Stimulated activated CD8-positive, alpha-beta memory T cell treated with anti-CD3 and anti-CD28 coated beads, Interleukin-12 subunit alpha, Interleukin-12 subunit beta, amount 100 ng/mL, for 4 hours (primary cell): Measurements from ENCODE around the gene DYSF.

Experiments used
- DNase-seq: peaks from one replicate; pipeline ENCODE4 v3.0.0-alpha.2; 2020; ENCODE audit warnings: low read depth

DYSF gene

DNA sequence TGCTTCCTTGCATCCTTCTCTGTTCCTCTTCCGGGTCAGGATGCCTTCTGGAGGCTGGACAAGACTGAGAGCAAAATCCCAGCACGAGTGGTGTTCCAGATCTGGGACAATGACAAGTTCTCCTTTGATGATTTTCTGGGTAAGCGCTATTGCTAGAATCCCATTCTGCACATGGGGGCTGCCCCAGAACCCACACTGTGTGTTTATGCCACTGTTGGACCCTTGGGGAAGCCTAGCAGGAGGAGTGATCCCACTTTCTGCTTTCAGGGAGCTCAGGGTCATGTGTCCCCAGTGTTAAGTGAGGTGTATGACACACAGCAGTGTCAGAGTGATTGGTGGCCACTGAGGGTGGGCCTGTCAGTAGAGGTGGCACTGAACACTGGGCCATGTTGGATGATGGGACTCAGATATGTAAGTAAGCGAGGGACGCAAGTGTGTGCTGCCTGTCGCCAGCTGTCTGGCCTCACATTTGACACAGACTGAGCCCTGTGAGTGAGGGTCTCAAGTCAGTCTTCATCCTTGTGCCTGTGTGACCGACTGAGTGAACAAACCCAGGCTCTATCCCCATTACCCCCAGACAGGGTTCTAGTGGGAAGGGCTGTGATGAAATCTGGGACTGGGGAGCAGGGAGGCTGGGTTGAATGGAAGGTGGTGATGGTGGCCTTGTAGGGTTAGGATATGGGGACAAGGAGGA is 220.9 kb downstream of the DYSF start:
- DNase-seq: no peak

DNA sequence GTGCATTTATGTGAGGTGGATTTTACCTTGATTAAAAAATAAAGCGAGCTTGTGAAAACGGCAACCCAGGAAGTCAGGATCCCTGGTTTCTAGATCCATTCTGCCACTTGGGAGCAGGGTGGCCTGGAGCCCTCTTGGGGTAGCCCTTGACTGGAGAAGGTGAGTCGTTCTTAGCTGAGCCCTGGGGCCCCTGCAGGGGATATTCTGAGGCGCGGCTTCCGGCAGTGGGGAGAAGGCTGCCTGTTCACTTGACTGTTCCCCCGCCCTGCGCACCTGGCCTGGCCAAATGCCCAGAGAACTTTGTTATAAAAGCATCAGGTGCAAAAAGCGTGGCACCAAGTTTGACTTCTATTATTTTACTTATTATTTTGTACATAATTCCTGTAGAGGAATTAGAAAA is 221.9 kb downstream of the DYSF start:
- DNase-seq: no peak

DNA sequence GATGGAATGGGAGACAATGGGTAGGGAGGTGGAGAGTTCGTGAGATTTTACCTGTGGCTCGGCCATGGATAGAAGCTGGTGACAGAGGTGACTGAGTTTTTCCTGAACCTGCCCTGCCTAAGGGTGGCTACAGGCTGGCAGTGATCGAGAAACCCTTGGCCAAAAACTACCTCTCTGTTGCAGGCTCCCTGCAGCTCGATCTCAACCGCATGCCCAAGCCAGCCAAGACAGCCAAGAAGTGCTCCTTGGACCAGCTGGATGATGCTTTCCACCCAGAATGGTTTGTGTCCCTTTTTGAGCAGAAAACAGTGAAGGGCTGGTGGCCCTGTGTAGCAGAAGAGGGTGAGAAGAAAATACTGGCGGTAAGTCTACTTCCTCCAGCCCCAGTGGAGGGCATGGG is 225.5 kb downstream of the DYSF start:
- no peak for DNase-seq

DNA sequence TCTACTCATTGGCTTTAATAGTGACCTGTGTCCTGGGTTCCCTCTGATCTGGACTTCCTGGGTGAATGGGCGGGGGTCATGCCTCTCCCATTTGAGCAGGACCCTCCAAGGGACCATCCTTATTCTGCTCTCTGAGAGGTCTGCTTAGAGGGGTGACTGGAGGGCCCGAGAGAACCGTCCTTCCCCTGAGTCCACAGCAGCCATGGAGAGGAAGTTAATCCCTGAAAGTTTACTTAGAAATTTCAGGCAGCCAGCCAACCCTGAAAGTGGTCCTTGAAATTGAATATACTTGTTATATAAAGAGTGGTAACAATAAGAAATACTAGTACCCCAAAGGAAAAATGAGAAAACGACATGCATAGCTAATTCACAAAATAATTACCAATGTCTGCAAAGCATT is 226.1 kb downstream of the DYSF start:
- no peak for DNase-seq

DNA sequence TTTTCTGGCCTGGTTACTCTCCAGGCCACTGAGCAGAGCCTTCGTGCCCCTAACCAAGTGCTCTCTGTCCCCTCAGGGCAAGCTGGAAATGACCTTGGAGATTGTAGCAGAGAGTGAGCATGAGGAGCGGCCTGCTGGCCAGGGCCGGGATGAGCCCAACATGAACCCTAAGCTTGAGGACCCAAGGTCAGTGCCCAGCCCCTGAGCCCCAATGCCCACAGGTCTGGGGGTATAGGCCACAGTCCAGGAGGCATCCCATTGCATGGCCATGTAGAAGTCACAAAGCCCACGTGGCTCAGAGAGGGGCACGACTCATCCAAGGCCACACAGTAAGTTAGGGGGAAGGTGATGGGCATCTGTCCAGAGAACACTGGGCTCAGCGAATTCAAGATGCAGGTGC is 227.6 kb downstream of the DYSF start:
- no peak for DNase-seq

DNA sequence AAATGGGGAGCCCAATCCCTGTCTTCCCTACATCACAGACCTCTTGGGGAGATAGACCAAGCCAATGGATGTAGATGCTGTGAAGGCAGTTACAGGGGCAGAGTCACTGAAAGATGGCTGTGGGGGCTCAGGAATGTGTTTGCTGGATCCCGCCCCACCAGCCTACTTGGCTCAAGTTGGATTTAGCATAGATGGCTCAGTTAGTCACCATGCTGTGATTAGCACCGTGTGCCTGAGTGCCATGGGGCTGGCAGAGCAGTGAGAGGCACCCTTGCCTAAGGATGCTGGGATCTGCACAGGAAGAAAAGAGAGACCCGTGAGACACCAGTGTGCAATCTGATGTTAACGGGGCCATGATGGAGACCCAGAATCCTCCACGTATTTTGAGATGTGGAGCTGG is 228.3 kb downstream of the DYSF start:
- no peak for DNase-seq

DNA sequence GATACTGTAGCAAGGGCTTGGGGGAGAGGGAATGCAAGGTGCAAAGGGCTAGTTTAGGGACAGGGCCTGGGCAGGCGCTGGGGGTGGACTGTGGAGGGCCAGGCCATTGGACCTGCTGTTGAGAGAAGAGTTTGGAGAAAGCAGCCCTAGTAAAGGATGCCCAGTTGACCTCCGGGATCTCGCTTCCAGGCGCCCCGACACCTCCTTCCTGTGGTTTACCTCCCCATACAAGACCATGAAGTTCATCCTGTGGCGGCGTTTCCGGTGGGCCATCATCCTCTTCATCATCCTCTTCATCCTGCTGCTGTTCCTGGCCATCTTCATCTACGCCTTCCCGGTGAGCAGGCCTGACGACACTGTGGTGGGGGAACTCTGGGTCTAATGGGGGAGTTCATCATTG is 229.0 kb downstream of the DYSF start:
- no peak for DNase-seq

DNA sequence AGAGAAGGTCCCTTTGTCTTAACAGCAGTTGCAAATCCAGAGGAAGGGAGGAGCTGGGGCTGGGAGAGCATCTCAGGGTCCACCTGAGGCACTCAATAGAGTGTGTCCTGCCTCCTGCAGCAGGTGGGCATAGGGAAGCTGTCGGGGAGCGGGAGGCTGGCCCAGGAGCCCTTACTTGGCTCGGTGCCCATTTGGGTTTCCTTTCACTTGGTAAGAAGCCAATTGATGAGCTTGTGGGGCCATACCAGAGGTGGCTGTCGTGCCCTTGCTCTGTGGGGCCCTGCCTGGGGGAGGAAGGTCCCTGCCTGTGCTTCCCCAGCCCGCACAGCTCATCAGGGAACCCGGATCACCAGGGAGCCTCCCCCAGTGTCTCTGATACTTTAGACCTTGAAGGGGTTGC is 229.7 kb downstream of the DYSF start:
- DNase-seq: no peak

DNA sequence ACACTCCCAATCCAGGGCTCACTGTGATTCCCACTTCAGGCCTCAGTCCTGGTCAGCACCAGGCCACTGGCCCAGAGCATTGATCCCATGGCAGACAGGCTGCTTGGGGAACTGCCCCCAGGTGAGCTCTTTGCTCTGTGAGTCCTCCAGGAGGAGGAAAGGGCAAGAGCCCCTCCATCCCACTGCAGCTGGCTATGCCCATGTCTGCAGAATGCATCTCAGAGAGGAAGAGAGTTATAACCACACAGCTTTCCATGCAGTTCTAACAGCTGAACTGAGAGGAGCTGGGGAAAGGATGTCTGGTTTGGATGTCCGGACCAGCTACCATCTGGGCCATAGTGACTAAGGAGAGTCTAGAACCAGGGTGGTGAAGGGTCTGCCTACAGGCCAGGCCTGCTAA is 230.3 kb downstream of the DYSF start:
- no peak for DNase-seq

DNA sequence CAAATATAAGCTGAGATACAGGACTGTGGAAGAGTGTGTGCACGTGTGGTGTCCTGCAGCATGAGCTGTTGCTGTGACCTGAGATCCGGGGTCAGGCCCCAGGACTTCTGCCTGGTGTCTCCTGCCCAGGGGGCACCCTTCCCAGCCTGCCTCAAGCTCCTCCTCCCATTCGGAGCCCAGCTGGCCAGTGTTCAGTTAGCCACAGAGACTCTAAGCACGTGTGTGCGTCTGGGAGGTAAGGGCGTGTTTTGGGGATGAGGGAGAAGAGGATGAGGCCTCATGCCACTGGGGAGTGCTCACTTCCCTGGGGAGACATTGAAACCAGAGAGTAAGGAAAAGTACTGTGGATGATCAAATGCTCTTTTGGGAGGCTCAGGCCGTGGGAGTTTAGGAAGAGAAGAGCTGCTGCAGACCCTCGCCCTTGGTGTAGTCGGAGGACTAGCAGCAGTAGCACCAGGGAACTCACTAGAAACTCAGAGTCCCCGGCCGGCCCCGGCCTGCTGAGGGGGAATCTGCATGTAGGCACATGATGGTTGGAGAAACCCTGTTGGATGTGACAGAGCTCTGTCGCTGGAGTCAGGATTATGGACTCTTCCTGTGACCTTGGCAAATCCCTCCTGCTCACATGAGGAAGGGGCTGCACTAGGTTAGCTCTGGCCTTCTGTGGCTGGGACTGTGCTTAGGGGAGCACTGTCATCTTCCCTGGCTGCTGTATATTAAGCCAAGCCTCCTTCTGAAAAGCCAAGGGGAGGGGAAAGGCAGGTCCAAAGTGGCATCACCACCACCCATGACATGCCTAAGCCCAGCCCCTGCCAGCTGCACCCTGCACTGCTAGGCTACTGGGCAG is 231.1 kb downstream of the DYSF start:
- DNase-seq: no peak

DNA sequence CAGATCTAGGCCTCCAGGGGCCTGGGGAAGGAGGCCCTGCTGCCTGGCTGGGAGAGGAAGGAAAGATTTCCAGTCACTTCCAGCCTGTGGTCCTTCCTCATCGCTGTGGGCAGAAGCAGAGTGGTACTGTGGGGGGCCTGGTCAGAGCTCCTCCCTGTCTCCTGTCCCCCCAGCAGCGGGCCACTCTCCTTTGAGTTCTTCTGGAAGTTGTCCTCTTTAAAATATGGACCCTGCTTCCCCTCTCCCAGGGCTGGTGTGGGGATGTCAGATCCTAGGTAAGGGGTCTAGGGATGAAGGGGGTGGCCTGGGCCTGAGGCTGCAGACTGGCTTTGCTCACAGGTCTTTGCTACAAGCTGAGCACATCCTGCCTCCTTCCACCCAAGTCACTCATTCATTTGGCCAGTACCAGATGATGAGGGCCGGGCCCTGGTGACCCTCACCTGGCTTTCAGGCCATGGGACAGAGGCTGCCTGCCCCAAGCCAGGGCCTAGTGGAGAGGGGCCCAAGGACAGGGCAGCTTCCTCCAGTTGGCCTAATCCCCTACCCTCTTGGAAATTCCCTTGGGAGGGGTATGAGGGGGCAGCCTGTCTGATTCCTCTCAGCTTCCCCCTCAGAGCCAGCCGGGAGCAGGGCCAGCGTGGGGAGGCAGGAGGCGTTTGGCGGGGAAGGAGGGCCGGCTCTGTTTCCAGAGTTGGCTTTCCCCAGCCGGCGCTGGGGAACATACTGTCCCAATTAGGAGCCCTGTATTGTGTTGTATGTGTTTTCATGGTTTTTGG is 231.9 kb downstream of the DYSF start:
- no peak for DNase-seq

DNA sequence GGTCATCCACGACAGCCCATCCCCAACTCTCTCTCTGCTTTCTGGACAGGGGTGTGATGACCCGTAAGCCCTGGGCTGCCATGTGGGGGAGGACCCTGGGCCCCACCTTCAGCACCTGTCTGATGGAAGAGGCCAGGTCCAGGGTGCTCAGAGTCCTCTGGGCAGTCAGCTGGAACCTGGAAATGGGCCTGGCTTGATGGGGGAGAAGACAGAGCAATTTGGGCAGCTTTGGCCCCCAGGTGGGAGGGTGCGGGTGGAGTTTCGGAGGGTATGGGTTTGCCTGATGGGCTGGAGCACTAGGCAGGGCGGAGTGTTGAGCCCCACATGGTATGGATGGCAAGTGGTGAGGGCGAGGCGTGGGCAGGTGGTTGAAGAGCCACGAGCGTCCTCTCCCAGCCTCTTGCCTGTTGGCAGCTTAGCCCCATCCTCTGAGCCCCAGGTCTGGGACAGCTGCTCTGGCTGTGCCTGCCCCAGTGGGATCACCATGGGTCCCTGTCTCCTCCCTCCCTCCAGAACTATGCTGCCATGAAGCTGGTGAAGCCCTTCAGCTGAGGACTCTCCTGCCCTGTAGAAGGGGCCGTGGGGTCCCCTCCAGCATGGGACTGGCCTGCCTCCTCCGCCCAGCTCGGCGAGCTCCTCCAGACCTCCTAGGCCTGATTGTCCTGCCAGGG is 232.7 kb downstream of the DYSF start:
- DNase-seq: no peak

DNA sequence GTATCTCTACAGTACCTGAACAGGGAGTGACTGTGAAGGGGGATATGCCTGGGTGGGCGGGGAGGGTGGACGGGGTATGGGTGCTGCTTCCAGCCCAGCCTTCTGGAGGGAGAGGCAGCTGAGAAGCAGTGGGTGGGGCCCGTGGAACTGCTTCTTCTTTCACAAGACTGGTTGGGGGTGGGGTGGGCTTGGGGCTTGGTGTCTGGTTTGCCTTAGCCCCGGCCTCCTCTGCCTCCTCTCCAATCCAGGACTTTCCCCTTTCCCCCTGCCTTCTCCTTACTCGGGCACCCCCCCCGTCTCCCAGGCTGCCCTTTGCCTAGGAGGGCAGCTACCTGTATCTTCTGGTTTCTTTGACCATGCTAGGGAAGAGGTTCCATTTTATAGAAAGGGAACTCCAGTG is 233.4 kb downstream of the DYSF start:
- no peak for DNase-seq

DNA sequence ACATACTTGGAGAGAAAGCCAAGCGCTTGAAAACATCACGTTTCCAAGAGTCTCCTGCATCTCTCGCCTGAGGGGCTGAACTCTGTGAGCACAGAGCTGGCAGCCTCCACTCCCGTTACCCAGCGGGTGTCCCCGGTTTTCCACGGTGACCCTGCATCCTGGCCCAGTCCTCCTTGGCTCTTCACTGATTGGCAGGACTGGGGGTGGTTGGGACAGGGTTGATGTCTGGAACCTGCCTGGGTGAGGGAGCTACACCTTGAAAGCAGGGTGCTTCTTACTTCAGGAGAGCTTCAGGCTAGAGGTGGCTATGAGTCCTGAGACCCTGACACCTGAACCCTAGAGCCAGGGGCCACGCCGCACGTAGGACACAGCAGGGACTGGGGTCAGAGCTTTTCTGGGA is 234.1 kb downstream of the DYSF start:
- no peak for DNase-seq

DNA sequence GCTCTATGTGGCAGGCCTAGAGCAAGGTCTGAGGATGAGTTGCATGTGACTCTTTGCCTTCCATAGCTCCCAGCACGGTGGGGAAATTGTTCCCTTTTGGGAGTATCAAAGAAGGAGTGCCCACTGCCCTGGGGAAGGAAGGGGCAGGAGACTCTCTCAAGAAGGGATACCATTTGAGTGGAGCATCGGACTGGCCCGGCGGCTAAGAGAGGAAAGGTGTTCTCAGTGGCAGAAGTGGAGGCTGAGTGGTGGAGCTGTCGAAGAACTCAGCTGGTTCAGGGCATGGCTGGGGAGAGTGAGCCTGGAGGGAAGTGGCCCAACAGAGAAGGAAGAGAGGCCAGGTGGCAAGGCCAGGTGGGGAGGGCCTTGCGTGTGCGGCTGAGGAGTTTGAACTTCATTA is 235.2 kb downstream of the DYSF start:
- no peak for DNase-seq

DNA sequence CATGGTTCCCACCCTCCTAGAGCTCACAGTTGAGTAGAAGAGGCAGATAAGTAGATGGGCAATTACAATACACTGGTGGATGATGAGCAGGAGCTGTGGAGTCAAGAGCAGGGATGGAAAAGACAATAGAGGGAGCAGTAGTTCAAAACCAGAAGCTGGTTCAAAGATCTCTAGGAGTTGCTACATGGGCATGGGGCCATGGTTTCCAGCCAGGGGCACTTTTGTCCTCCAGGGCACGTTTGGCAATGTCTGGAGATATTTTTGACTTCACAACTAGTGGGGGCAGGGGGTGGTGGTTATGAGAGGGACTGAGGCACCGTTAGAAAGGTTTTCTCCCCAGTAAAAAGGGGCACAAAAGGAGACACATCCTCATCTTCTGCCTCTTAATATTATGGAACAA is 236.0 kb downstream of the DYSF start:
- DNase-seq: no peak

DNA sequence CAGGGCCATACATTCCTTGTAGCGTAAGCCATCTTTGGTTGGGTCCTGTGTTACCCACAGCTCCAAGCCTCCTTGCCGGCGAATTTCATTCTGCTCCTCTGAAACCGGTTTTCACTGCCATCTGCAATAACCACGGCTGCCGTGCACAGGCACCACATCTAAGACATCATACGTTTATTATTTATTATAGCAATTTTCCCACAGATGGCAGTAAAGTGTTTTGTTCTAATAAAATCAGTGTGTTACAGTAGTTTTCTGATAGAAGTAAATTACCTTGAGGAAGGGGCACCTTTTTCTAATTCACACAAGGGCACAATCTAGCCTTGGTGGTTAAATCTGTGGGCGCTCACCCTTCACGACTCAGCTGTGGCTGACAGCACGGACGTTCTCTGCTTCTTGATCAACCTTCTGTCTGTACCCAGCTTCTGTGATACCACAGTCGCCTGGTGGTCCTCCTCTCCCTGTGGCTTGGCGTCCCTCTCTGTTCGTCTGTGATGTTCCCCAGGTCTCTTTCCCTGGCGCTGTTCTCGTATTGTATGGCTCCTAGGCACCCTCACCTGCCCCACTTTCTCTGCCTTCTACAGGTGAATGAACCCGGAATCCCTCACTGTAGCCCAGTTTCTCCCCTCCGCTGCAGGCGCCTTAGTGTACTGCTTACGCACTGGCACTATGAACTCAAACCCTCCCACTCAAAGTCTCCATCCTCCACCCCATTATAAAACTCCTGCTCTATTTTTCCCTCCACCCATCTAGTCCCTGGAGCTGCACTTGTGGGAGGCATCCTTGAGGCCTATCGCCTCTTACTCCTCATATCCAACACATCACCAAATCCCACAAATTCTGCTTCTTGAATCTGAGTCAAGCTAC is 236.8 kb downstream of the DYSF start:
- no peak for DNase-seq

DNA sequence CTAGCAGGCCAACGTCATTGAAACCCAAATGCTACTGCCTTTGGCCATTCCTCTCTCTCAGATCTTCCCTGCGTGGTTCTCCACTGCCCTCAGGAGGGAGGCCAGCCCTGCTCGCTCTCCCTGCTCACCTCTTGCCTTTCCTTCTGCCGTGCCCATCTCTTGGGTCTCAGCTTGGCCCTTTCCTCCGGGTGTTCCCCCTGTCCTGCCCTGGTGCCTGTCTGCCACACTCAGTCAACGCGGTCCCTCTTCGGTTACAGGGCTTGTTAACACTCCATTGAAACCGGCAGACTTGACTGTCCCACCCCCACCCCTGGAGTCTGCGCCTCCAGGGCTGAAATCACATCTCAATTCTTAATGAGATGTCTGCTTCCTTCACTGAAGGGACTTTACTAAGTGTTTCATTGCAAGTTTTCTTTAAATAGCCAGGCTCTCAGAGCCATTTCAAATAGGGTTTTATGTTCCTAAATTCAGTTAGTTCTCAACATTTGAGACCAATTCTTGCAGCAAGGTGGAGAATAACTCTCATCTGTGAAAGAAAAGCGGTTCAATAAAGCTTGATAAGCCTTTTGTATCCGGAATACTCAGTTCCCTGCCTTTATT is 237.6 kb downstream of the DYSF start:
- no peak for DNase-seq

DNA sequence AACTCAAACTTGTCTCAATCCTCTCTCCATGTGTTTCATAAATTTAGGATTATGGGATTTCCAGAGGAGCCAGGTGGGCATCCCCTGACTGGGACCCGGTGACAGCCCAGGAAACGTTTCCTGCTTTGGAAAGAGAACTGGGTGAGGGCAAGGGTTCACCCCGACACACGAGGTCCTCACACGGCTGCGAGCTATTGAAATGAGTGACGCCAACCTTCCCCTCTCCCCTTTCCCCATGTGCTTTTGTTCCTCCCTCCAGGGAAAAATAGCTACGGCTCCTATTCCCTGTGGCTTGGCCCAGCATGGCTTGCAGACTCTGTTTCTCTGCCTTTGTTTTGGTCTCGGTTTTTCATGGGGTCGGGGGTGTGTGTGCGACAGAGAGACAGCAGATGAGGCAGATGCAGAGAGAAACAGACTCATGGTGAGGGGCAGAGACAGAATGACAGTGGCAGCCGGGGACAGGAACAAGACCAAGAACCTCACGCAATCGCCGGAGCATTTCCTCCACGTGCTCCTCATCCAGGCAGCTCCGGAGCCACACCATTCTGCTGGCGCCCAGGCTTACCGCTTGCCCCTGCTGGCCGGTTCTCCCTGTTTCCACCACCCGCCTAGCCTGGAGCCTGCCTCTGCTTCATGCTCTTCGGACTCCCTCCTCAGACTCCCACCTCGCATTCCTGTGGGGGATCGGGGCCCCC is 238.5 kb downstream of the DYSF start:
- no peak for DNase-seq

DNA sequence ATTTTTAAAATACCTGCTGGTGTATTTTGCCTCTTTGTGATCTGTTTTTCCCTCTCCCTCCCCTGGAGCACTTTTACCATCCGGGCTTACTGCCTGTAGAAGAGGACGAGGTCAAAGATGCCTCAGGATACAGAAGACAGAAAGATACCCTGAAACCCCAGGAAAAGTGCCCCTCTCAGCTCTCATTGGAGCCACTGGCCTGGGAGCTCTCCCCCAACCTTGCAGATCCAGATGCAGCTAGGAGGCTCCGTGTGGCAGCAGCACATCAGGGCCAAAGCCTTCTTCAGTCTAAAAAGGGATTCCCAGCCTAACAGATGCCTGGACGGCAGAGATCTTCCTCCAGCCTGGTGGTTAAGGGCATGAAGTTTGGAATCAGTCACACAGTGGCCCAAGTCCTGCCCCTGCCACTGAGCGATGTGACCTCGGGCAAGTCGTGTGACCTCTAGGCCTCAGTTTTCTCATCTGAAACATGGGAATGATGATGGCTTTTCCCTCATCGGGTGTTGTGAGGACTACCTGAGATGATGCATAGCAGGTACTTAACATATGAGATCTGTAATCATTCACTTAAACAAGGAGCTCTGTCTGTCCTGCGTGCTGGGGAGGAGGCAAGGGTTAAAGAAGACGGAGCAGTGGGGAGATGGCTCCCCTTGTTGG is 239.4 kb downstream of the DYSF start:
- no peak for DNase-seq
